ENCODE results near the gene COMMD7. TPM values are rescaled to one million over a fixed set of nuclear protein-coding genes. Genes with fewer than 3 reads are reported as not detected.

Gene COMMD7
- polyA plus RNA-seq, 3 donors, result 46.2 to 133 (median 120) TPM

GRCh38 chr20:32749914-32750637 is 6.8 kb upstream of the COMMD7 start:
- Histone ChIP-seq H3K79me2 (ENCODE audit: insufficient read depth, low read length) (no peaks in the 10 kb centered on the region), H3K9me3 (replicated peaks in 1 of 2; ENCODE audit: control insufficient read depth in 1 of 2, insufficient read depth in 1 of 2, low read length in 2 of 2) (no peaks in the 10 kb centered on the region), H3K4me2 (replicated peaks; ENCODE audit: extremely low read depth, low read length, poor library complexity, severe bottlenecking) (no peak overlapping the region), H3K27ac (ENCODE audit: low read depth in 1 of 2, low read length in 2 of 2) (no peak overlapping the region), H3K9ac (ENCODE audit: insufficient read depth, low read length, poor library complexity, severe bottlenecking) (no peak overlapping the region), H3K4me1 (ENCODE audit: control insufficient read depth in 1 of 2, insufficient read depth in 2 of 2, low read length in 2 of 2) (no peaks in the 10 kb centered on the region), H2AFZ (ENCODE audit: insufficient read depth, low read depth, low read length, poor library complexity, severe bottlenecking) (no peak overlapping the region), H3K36me3 (replicated peaks in 1 of 2; ENCODE audit: control insufficient read depth in 1 of 2, insufficient read depth in 2 of 2, low read length in 2 of 2) (no peaks in the 10 kb centered on the region), H4K20me1 (ENCODE audit: insufficient read depth, low read length) (no peaks in the 10 kb centered on the region), H3K27me3 (ENCODE audit: control insufficient read depth in 2 of 2, insufficient read depth in 2 of 2, low read length in 2 of 2) (no peaks in the 10 kb centered on the region), H3K4me3 (replicated peaks in 1 of 3; ENCODE audit: low read depth in 2 of 3, low read length in 3 of 3) (no peak overlapping the region)
- DNase-seq, result no peak
- 95% methylated on average over 7 of the region's 11 CpGs for WGBS (ENCODE audit: insufficient coverage)
- Mint-ChIP-seq H3K4me3 (no peak overlapping the region), H3K36me3 (no peaks in the 10 kb centered on the region), H3K4me1 (peaks cover 7% of the 10 kb centered on the region), H3K27ac (no peak overlapping the region), H3K9me3 (no peaks in the 10 kb centered on the region), H3K27me3 (ENCODE audit: low read depth in 3 of 3) (peaks cover 0 to under 1% (median 0%) of the 10 kb centered on the region in 3 donors)
- TF ChIP-seq CTCF (IDR thresholded peaks at IDR 0.05), result no peak
- intact Hi-C loops (cut with micrococcal nuclease), result no loop called here

- H3K4me2 ChIP-seq (replicated peaks; ENCODE audit: extremely low read depth, low read length, poor library complexity, severe bottlenecking), result peak overlapping the region; percentile 80
- peaks cover 14 to 20% of the 10 kb centered on the region in 2 donors for H3K4me1 ChIP-seq (ENCODE audit: control insufficient read depth in 1 of 2, insufficient read depth in 2 of 2, low read length in 2 of 2)
- H3K27me3 ChIP-seq (ENCODE audit: control insufficient read depth in 2 of 2, insufficient read depth in 2 of 2, low read length in 2 of 2), result no peaks in the 10 kb centered on the region
- H3K4me3 Mint-ChIP-seq, result peak overlapping the region; percentile 98 to 99
- intact Hi-C loops (cut with micrococcal nuclease), result no loop called here
- peaks cover 66% of the 10 kb centered on the region for H3K79me2 ChIP-seq (ENCODE audit: insufficient read depth, low read length)
- peaks cover 0 to 2% (median 0%) of the 10 kb centered on the region in 3 donors for H3K27me3 Mint-ChIP-seq (ENCODE audit: low read depth in 3 of 3)
- TF ChIP-seq CTCF (IDR thresholded peaks at IDR 0.05), result no peak
- no peaks in the 10 kb centered on the region for H3K9me3 ChIP-seq (replicated peaks in 1 of 2; ENCODE audit: control insufficient read depth in 1 of 2, insufficient read depth in 1 of 2, low read length in 2 of 2)
- H3K4me3 ChIP-seq (replicated peaks in 1 of 3; ENCODE audit: low read depth in 2 of 3, low read length in 3 of 3), result peak overlapping the region; percentile 65 to 90 (median 87)
- H3K9ac ChIP-seq (ENCODE audit: insufficient read depth, low read length, poor library complexity, severe bottlenecking), result peak overlapping the region; percentile 85
- peak overlapping the region; percentile 95 for H2AFZ ChIP-seq (ENCODE audit: insufficient read depth, low read depth, low read length, poor library complexity, severe bottlenecking)
- 2% methylated on average over 19 of the region's 25 CpGs for WGBS (ENCODE audit: insufficient coverage)
- peak overlapping the region in 1 of 2 donors; percentile 81 for H3K27ac ChIP-seq (ENCODE audit: low read depth in 1 of 2, low read length in 2 of 2)
- peaks cover 0 to 3% (median 0%) of the 10 kb centered on the region in 7 donors for H3K9me3 Mint-ChIP-seq
- H4K20me1 ChIP-seq (ENCODE audit: insufficient read depth, low read length), result peaks cover 21% of the 10 kb centered on the region
- H3K27ac Mint-ChIP-seq, result peak overlapping the region; percentile 76 to 96 (median 86)
- H3K36me3 Mint-ChIP-seq, result peaks cover 0 to 5% of the 10 kb centered on the region in 2 donors
- no peak for DNase-seq
- H3K4me1 Mint-ChIP-seq, result peaks cover 29% of the 10 kb centered on the region
- peaks cover 0 to 8% of the 10 kb centered on the region in 2 donors for H3K36me3 ChIP-seq (replicated peaks in 1 of 2; ENCODE audit: control insufficient read depth in 1 of 2, insufficient read depth in 2 of 2, low read length in 2 of 2)
These were observed 688 bp downstream of the COMMD7 start for GRCh38 chr20:32742322-32743236.

Measured in CD14-positive monocyte (primary cell).